Urinary bladder (tissue), 4 donors: Measurements from ENCODE around the gene AOPEP. TPM values are rescaled to one million over a fixed set of nuclear protein-coding genes. Genes with fewer than 3 reads are reported as not detected.
"Not testable (repeated sequence)": the region's sequence is repeated elsewhere in the genome, so short reads cannot be mapped to it uniquely, and the experiment has no call there.

Experiments used
- DNase-seq: peaks from one replicate; pipeline ENCODE4 v3.0.0-alpha.2; 2015; ENCODE audit errors: extremely low spot score
- H3K27ac ChIP-seq: one replicate; pipeline ENCODE4 v1.5.1; 2013; ENCODE audit warnings: low read depth, mild to moderate bottlenecking, moderate library complexity
- H3K36me3 ChIP-seq: one replicate; pipeline ENCODE4 v1.6.1; 2013; ENCODE audit warnings: mild to moderate bottlenecking, moderate library complexity; ENCODE audit not compliant: insufficient read depth
- H3K4me1 ChIP-seq: one replicate; pipeline ENCODE4 v1.6.1; 2013; ENCODE audit warnings: mild to moderate bottlenecking, moderate library complexity; ENCODE audit not compliant: insufficient read depth
- H3K4me3 ChIP-seq: one replicate; pipeline ENCODE4 v1.5.1; 2013; ENCODE audit warnings: low read depth, low read length
- WGBS: extraction: QIAGEN DNeasy Blood & Tissue Kit; methylation state at CpG from one replicate; pipeline ENCODE4 v1.1.7; 2013; 5-methylcytosine and 5-hydroxymethylcytosine counted together
- polyA plus RNA-seq: library from polyadenylated mRNA; stranded (reverse); fragments of 200-250 nt; gene quantifications from one replicate; pipeline ENCODE4 v1.2.3, GENCODE V29; 2013
- total RNA-seq: library from RNA; depleted of rRNA; stranded (reverse); fragments of >200 nt; gene quantifications from one replicate; pipeline ENCODE4 v1.2.3, GENCODE V29; 2014
- donor health status: healthy with polysubstance abuse.
- donor health status: healthy.

The AOPEP gene
- total and polyA plus RNA-seq, 2 donors: 99.2 to 136 TPM

- not testable (repeated sequence) for H3K4me3 ChIP-seq, H3K4me1 ChIP-seq, H3K36me3 ChIP-seq, H3K27ac ChIP-seq, DNase-seq
- 77% methylated on average over 3 of the region's 3 CpGs for WGBS
Measured at GRCh38 chr9:94878804-94879203, 152.3 kb downstream of the AOPEP start.

- peaks cover 1% of the 10 kb centered on the region for H3K4me1 ChIP-seq
- H3K36me3 ChIP-seq: no peaks in the 10 kb centered on the region
- no peak overlapping the region for H3K27ac ChIP-seq
- no peak overlapping the region for H3K4me3 ChIP-seq
- no peak for DNase-seq
Measured at GRCh38 chr9:94879230-94879629, 152.7 kb downstream of the AOPEP start.

- no peaks in the 10 kb centered on the region for H3K36me3 ChIP-seq
- 85% methylated on average over 1 of the region's 1 CpG for WGBS
- no peak overlapping the region for H3K27ac ChIP-seq
- DNase-seq: no peak
- H3K4me3 ChIP-seq: no peak overlapping the region
- H3K4me1 ChIP-seq: peaks cover 1% of the 10 kb centered on the region
Measured at GRCh38 chr9:94881023-94881422, 154.5 kb downstream of the AOPEP start.

GRCh38 chr9:94881454-94881853 lies 155.0 kb downstream of the AOPEP start:
- Histone ChIP-seq H3K36me3 (no peaks in the 10 kb centered on the region), H3K27ac (no peak overlapping the region), H3K4me1 (peaks cover 1% of the 10 kb centered on the region), H3K4me3 (no peak overlapping the region)
- DNase-seq: no peak
- 81% methylated on average over 2 of the region's 2 CpGs for WGBS

- Histone ChIP-seq H3K27ac (no peak overlapping the region), H3K4me3 (no peak overlapping the region), H3K36me3 (no peaks in the 10 kb centered on the region), H3K4me1 (peaks cover 1% of the 10 kb centered on the region)
- 94% methylated on average over 3 of the region's 3 CpGs for WGBS
- DNase-seq: no peak
Measured at GRCh38 chr9:94881940-94882339, 155.4 kb downstream of the AOPEP start.

- no peak for DNase-seq
- H3K4me3 ChIP-seq: no peak overlapping the region
- no peaks in the 10 kb centered on the region for H3K36me3 ChIP-seq
- H3K4me1 ChIP-seq: peaks cover 1% of the 10 kb centered on the region
- 70% methylated on average over 4 of the region's 4 CpGs for WGBS
- H3K27ac ChIP-seq: no peak overlapping the region
Measured at GRCh38 chr9:94882966-94883641, 156.6 kb downstream of the AOPEP start.

GRCh38 chr9:94885854-94886447 lies 159.5 kb downstream of the AOPEP start:
- Histone ChIP-seq H3K27ac (no peak overlapping the region), H3K4me1 (peaks cover 1% of the 10 kb centered on the region), H3K36me3 (no peaks in the 10 kb centered on the region), H3K4me3 (no peak overlapping the region)
- no peak for DNase-seq
- WGBS: 94% methylated on average over 4 of the region's 4 CpGs

- no peak overlapping the region for H3K4me3 ChIP-seq
- no peak overlapping the region for H3K27ac ChIP-seq
- DNase-seq: no peak
- H3K4me1 ChIP-seq: peaks cover 1% of the 10 kb centered on the region
- H3K36me3 ChIP-seq: no peaks in the 10 kb centered on the region
- WGBS: 76% methylated on average over 2 of the region's 2 CpGs
Measured at GRCh38 chr9:94887721-94888120, 161.2 kb downstream of the AOPEP start.

- no peak for DNase-seq
- H3K36me3 ChIP-seq: no peaks in the 10 kb centered on the region
- peaks cover 1% of the 10 kb centered on the region for H3K4me1 ChIP-seq
- 97% methylated on average over 8 of the region's 8 CpGs for WGBS
- H3K27ac ChIP-seq: no peak overlapping the region
- no peak overlapping the region for H3K4me3 ChIP-seq
Measured at GRCh38 chr9:94888775-94889174, 162.3 kb downstream of the AOPEP start.

GRCh38 chr9:94889628-94890027 lies 163.1 kb downstream of the AOPEP start:
- WGBS: 96% methylated on average over 3 of the region's 3 CpGs
- no peaks in the 10 kb centered on the region for H3K4me1 ChIP-seq
- no peak for DNase-seq
- H3K27ac ChIP-seq: no peak overlapping the region
- H3K36me3 ChIP-seq: no peaks in the 10 kb centered on the region
- H3K4me3 ChIP-seq: no peak overlapping the region

- H3K27ac ChIP-seq: no peak overlapping the region
- WGBS: 99% methylated on average over 1 of the region's 1 CpG
Measured at GRCh38 chr9:94891183-94891582, 164.7 kb downstream of the AOPEP start.

GRCh38 chr9:94892675-94893074 lies 166.2 kb downstream of the AOPEP start:
- no peaks in the 10 kb centered on the region for H3K36me3 ChIP-seq
- H3K27ac ChIP-seq: no peak overlapping the region
- H3K4me1 ChIP-seq: no peaks in the 10 kb centered on the region
- no peak overlapping the region for H3K4me3 ChIP-seq
- no peak for DNase-seq
- WGBS: 93% methylated on average over 1 of the region's 1 CpG

More at GRCh38 chr9:94891183-94891582, 164.7 kb downstream of the AOPEP start:
- Histone ChIP-seq H3K4me3 (no peak overlapping the region), H3K36me3 (no peaks in the 10 kb centered on the region), H3K4me1 (no peaks in the 10 kb centered on the region)
- DNase-seq: no peak

GRCh38 chr9:94894094-94894699 lies 167.7 kb downstream of the AOPEP start:
- WGBS: 37% methylated on average over 1 of the region's 1 CpG
- no peak overlapping the region for H3K4me3 ChIP-seq
- no peaks in the 10 kb centered on the region for H3K4me1 ChIP-seq
- no peak for DNase-seq
- H3K27ac ChIP-seq: no peak overlapping the region
- no peaks in the 10 kb centered on the region for H3K36me3 ChIP-seq

GRCh38 chr9:94895668-94896067 lies 169.2 kb downstream of the AOPEP start:
- no peak overlapping the region for H3K27ac ChIP-seq
- WGBS: 63% methylated on average over 3 of the region's 3 CpGs
- H3K4me3 ChIP-seq: no peak overlapping the region
- no peak for DNase-seq
- no peaks in the 10 kb centered on the region for H3K36me3 ChIP-seq
- no peaks in the 10 kb centered on the region for H3K4me1 ChIP-seq
